HFFc6 (cell line): ENCODE data around the gene ASIC2. TPM values are rescaled to one million over a fixed set of nuclear protein-coding genes. Genes with fewer than 3 reads are reported as not detected.
A peak's percentile ranks its signal among the peaks of the same experiment; 100 is the strongest.

Experiments used
- DNase-seq: peaks from one replicate; pipeline ENCODE4 v3.0.0-alpha.2; 2018
- H3K27ac Mint-ChIP-seq: 2 replicates; pipeline ENCODE4 v1.8.0; 2020; ENCODE audit warnings: mild to moderate bottlenecking, mixed read lengths
- H3K27me3 Mint-ChIP-seq: 2 replicates; pipeline ENCODE4 v1.8.0; 2021; ENCODE audit warnings: mild to moderate bottlenecking, moderate library complexity, mixed read lengths; ENCODE audit not compliant: insufficient read depth
- H3K36me3 Mint-ChIP-seq: 2 replicates; pipeline ENCODE4 v1.8.0; 2021; ENCODE audit warnings: low read depth, mixed read lengths
- H3K4me1 Mint-ChIP-seq: 2 replicates; pipeline ENCODE4 v1.8.0; 2020; ENCODE audit warnings: low read depth, mixed read lengths
- H3K4me3 Mint-ChIP-seq: 2 replicates; pipeline ENCODE4 v1.8.0; 2020; ENCODE audit warnings: mild to moderate bottlenecking, moderate library complexity, mixed read lengths
- H3K9me3 Mint-ChIP-seq: 2 replicates; pipeline ENCODE4 v1.8.0; 2020; ENCODE audit warnings: mild to moderate bottlenecking, mixed read lengths
- CTCF ChIP-seq: fragments of 200-600 bp; sonication (generic); IDR thresholded peaks from 2 replicates; pipeline ENCODE4 v1.5.0; 2021; ENCODE audit warnings: antibody characterized with exemption, mild to moderate bottlenecking
- total RNA-seq, 6 experiments: library from RNA; stranded (reverse); fragmentation: NEBNext Ultra II Directional; extraction: Animal tissue kit (Norgen Biotek cat#: 25700); gene quantifications; 2 replicates in 1 of 6; 3 replicates in 5 of 6; pipeline ENCODE4 v1.2.3, GENCODE V29; 2021

Gene ASIC2
- total RNA-seq, 6 experiments from 2014 or later, result not detected

- Mint-ChIP-seq H3K36me3 (no peaks in the 10 kb centered on the region), H3K27me3 (no peaks in the 10 kb centered on the region; the same call in 1 of the 2 replicates)
Measured at GRCh38 chr17:33273743-33274410, 19.2 kb downstream of the ASIC2 start.

GRCh38 chr17:33273271-33273670, 19.8 kb downstream of the ASIC2 start:
- no peak overlapping the region for H3K27ac Mint-ChIP-seq
- DNase-seq, result no peak
- H3K9me3 Mint-ChIP-seq, result peaks cover 6% of the 10 kb centered on the region
- H3K36me3 Mint-ChIP-seq, result no peaks in the 10 kb centered on the region
- H3K4me1 Mint-ChIP-seq, result peaks cover 1% of the 10 kb centered on the region; the same call in 1 of the 2 replicates
- no peak overlapping the region for H3K4me3 Mint-ChIP-seq
- TF ChIP-seq CTCF, result no peak
- H3K27me3 Mint-ChIP-seq, result no peaks in the 10 kb centered on the region; the same call in 1 of the 2 replicates

More at GRCh38 chr17:33273743-33274410, 19.2 kb downstream of the ASIC2 start:
- TF ChIP-seq CTCF, result no peak
- Mint-ChIP-seq H3K4me1 (no peaks in the 10 kb centered on the region; the same call in 1 of the 2 replicates), H3K9me3 (peaks cover 4% of the 10 kb centered on the region), H3K4me3 (no peak overlapping the region), H3K27ac (no peak overlapping the region)
- no peak for DNase-seq

GRCh38 chr17:33272438-33272837, 20.7 kb downstream of the ASIC2 start:
- H3K9me3 Mint-ChIP-seq, result peaks cover 10% of the 10 kb centered on the region
- no peak overlapping the region for H3K4me3 Mint-ChIP-seq
- H3K27me3 Mint-ChIP-seq, result no peaks in the 10 kb centered on the region; the same call in 1 of the 2 replicates
- DNase-seq, result no peak
- no peak overlapping the region for H3K27ac Mint-ChIP-seq
- TF ChIP-seq CTCF, result no peak
- H3K36me3 Mint-ChIP-seq, result no peaks in the 10 kb centered on the region
- peaks cover 9% of the 10 kb centered on the region; the same call in 1 of the 2 replicates for H3K4me1 Mint-ChIP-seq

- TF ChIP-seq CTCF, result no peak
- Mint-ChIP-seq H3K27ac (no peak overlapping the region), H3K27me3 (no peaks in the 10 kb centered on the region), H3K4me3 (no peak overlapping the region), H3K9me3 (peaks cover 13% of the 10 kb centered on the region), H3K36me3 (no peaks in the 10 kb centered on the region), H3K4me1 (peaks cover 24% of the 10 kb centered on the region; the same call in 1 of the 2 replicates)
- DNase-seq, result no peak
Measured at GRCh38 chr17:33269337-33270060, 23.6 kb downstream of the ASIC2 start.

GRCh38 chr17:33267851-33268548, 25.1 kb downstream of the ASIC2 start:
- Mint-ChIP-seq H3K27me3 (no peaks in the 10 kb centered on the region), H3K9me3 (peaks cover 19% of the 10 kb centered on the region), H3K36me3 (no peaks in the 10 kb centered on the region), H3K27ac (peak overlapping the region; percentile 67; the same call in 1 of the 2 replicates), H3K4me3 (no peak overlapping the region), H3K4me1 (peaks cover 24% of the 10 kb centered on the region; the same call in 1 of the 2 replicates)
- TF ChIP-seq CTCF, result no peak
- no peak for DNase-seq
